ENCODE measurements around the gene SCRT2.

SCRT2 gene

GRCh38 chr20:711576-711975, 36.0 kb upstream of the SCRT2 start:
- H3K9me3 ChIP-seq (ENCODE audit: control insufficient read depth in 1 of 2, low read length in 2 of 2), result peaks cover 4% of the 10 kb centered on the region in 2 donors
- H3K4me3 ChIP-seq (ENCODE audit: low read depth in 1 of 2, low read length in 2 of 2), result no peak overlapping the region
- no peak overlapping the region for H3K9ac ChIP-seq (ENCODE audit: low read depth in 1 of 2, low read length in 2 of 2)
- H3K36me3 ChIP-seq (ENCODE audit: control insufficient read depth in 1 of 2, insufficient read depth in 2 of 2, low read length in 2 of 2), result no peaks in the 10 kb centered on the region
- H3K27me3 ChIP-seq (ENCODE audit: control insufficient read depth in 1 of 2, insufficient read depth in 2 of 2, low read length in 2 of 2), result peaks cover 31 to 33% of the 10 kb centered on the region in 2 donors
- H3K4me1 ChIP-seq (ENCODE audit: control insufficient read depth in 1 of 2, insufficient read depth in 2 of 2, low read length in 2 of 2), result no peaks in the 10 kb centered on the region
- no peak overlapping the region for H3K27ac ChIP-seq (ENCODE audit: low read depth, low read length)

DNA sequence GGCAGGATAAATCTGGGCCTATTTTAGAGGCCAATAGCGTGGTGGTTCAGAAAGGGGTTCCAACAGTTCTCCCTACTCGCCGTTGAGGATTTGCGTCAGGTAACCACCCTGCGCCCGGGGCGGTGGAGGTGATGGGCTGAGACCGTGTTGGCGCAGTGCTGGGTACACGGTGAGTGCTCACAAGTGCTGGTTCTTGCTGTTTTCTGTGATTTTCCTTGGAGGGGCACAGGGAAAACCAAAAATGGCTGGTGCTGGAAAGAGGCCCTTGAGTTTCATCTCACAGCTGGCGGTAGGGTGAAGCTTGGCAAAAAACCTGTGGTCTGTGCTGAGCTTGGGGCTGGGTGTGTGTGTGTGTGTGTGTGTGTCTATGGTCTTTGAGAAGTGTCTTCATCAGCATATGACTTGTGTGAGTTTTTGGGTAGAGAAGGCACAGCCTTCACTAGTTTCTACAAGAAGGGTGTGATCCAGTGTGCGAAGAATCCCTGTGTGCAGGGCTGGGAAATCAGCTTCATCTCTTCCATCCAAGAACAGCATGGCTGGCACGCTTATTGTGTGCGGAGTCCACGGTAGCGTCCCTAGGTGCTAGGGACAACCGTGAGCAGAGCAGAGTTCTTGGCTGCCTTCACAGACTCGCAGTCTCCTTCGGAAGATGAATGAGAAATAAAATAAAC, 35.3 kb upstream of the SCRT2 start:
- Histone ChIP-seq H3K4me1 (ENCODE audit: control insufficient read depth in 1 of 2, insufficient read depth in 2 of 2, low read length in 2 of 2) (no peaks in the 10 kb centered on the region), H3K36me3 (ENCODE audit: control insufficient read depth in 1 of 2, insufficient read depth in 2 of 2, low read length in 2 of 2) (no peaks in the 10 kb centered on the region), H3K27me3 (ENCODE audit: control insufficient read depth in 1 of 2, insufficient read depth in 2 of 2, low read length in 2 of 2) (peaks cover 30 to 32% of the 10 kb centered on the region in 2 donors), H3K9ac (ENCODE audit: low read depth in 1 of 2, low read length in 2 of 2) (no peak overlapping the region), H3K27ac (ENCODE audit: low read depth, low read length) (no peak overlapping the region), H3K4me3 (ENCODE audit: low read depth in 1 of 2, low read length in 2 of 2) (no peak overlapping the region), H3K9me3 (ENCODE audit: control insufficient read depth in 1 of 2, low read length in 2 of 2) (peaks cover 4% of the 10 kb centered on the region in 2 donors)

- no peaks in the 10 kb centered on the region for H3K36me3 ChIP-seq (ENCODE audit: control insufficient read depth in 1 of 2, insufficient read depth in 2 of 2, low read length in 2 of 2)
- H3K4me1 ChIP-seq (ENCODE audit: control insufficient read depth in 1 of 2, insufficient read depth in 2 of 2, low read length in 2 of 2), result no peaks in the 10 kb centered on the region
- peaks cover 4% of the 10 kb centered on the region in 2 donors for H3K9me3 ChIP-seq (ENCODE audit: control insufficient read depth in 1 of 2, low read length in 2 of 2)
- peaks cover 27 to 28% of the 10 kb centered on the region in 2 donors for H3K27me3 ChIP-seq (ENCODE audit: control insufficient read depth in 1 of 2, insufficient read depth in 2 of 2, low read length in 2 of 2)
- H3K9ac ChIP-seq (ENCODE audit: low read depth in 1 of 2, low read length in 2 of 2), result no peak overlapping the region
- H3K27ac ChIP-seq (ENCODE audit: low read depth, low read length), result no peak overlapping the region
- no peak overlapping the region for H3K4me3 ChIP-seq (ENCODE audit: low read depth in 1 of 2, low read length in 2 of 2)
Observed at GRCh38 chr20:709991-710779, 34.6 kb upstream of the SCRT2 start.

- no peak overlapping the region for H3K9ac ChIP-seq (ENCODE audit: low read depth in 1 of 2, low read length in 2 of 2)
- H3K27me3 ChIP-seq (ENCODE audit: control insufficient read depth in 1 of 2, insufficient read depth in 2 of 2, low read length in 2 of 2), result peaks cover 27 to 28% of the 10 kb centered on the region in 2 donors
- no peak overlapping the region for H3K27ac ChIP-seq (ENCODE audit: low read depth, low read length)
- H3K4me1 ChIP-seq (ENCODE audit: control insufficient read depth in 1 of 2, insufficient read depth in 2 of 2, low read length in 2 of 2), result no peaks in the 10 kb centered on the region
- no peaks in the 10 kb centered on the region for H3K36me3 ChIP-seq (ENCODE audit: control insufficient read depth in 1 of 2, insufficient read depth in 2 of 2, low read length in 2 of 2)
- H3K9me3 ChIP-seq (ENCODE audit: control insufficient read depth in 1 of 2, low read length in 2 of 2), result peaks cover 4% of the 10 kb centered on the region in 2 donors
- no peak overlapping the region for H3K4me3 ChIP-seq (ENCODE audit: low read depth in 1 of 2, low read length in 2 of 2)
Observed at GRCh38 chr20:709423-709822, 33.8 kb upstream of the SCRT2 start.

- Histone ChIP-seq H3K9me3 (ENCODE audit: control insufficient read depth in 1 of 2, low read length in 2 of 2) (peaks cover 4% of the 10 kb centered on the region in 2 donors), H3K4me3 (ENCODE audit: low read depth in 1 of 2, low read length in 2 of 2) (no peak overlapping the region), H3K9ac (ENCODE audit: low read depth in 1 of 2, low read length in 2 of 2) (no peak overlapping the region), H3K27me3 (ENCODE audit: control insufficient read depth in 1 of 2, insufficient read depth in 2 of 2, low read length in 2 of 2) (peaks cover 27 to 28% of the 10 kb centered on the region in 2 donors), H3K36me3 (ENCODE audit: control insufficient read depth in 1 of 2, insufficient read depth in 2 of 2, low read length in 2 of 2) (no peaks in the 10 kb centered on the region), H3K27ac (ENCODE audit: low read depth, low read length) (no peak overlapping the region), H3K4me1 (ENCODE audit: control insufficient read depth in 1 of 2, insufficient read depth in 2 of 2, low read length in 2 of 2) (no peaks in the 10 kb centered on the region)
Observed at GRCh38 chr20:708956-709355, 33.4 kb upstream of the SCRT2 start.

DNA sequence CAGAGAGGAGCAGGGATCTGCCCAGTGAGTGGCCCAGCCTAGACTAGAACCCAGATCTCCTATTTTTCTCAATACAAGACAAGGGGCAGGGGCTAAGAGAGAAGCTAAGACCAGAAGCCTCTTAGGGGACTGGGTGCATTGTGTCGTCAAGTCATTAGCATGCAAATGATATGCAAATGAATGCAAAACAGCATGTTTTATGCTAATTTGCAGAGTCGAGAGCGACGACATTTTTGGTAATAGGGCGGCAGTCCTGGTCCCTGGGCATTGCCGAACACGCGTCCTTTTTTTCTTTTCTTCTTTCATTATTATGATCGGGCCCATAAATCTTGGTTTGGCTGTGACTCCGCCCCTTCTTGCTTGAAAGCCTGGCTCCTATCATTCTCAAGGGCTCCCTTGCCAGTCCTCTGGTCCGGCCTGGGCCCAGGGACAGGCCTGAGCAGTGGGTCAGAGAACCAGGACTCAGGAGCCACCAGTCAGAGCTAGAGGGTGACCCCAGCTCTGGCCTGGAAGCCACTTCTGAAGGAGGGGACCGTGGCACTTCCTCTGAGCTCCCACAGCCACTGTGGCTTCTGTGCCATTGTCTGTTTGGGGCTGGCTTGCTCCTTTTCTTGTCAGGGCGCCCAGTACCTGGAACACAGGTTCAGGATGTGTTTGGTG, 32.0 kb upstream of the SCRT2 start:
- H3K4me3 ChIP-seq (ENCODE audit: low read depth in 1 of 2, low read length in 2 of 2), result no peak overlapping the region
- H3K27ac ChIP-seq (ENCODE audit: low read depth, low read length), result no peak overlapping the region
- H3K4me1 ChIP-seq (ENCODE audit: control insufficient read depth in 1 of 2, insufficient read depth in 2 of 2, low read length in 2 of 2), result no peaks in the 10 kb centered on the region
- peaks cover 4% of the 10 kb centered on the region in 2 donors for H3K9me3 ChIP-seq (ENCODE audit: control insufficient read depth in 1 of 2, low read length in 2 of 2)
- peaks cover 27 to 28% of the 10 kb centered on the region in 2 donors for H3K27me3 ChIP-seq (ENCODE audit: control insufficient read depth in 1 of 2, insufficient read depth in 2 of 2, low read length in 2 of 2)
- H3K9ac ChIP-seq (ENCODE audit: low read depth in 1 of 2, low read length in 2 of 2), result no peak overlapping the region
- no peaks in the 10 kb centered on the region for H3K36me3 ChIP-seq (ENCODE audit: control insufficient read depth in 1 of 2, insufficient read depth in 2 of 2, low read length in 2 of 2)

- Histone ChIP-seq H3K9me3 (ENCODE audit: control insufficient read depth in 1 of 2, low read length in 2 of 2) (peaks cover 4% of the 10 kb centered on the region in 2 donors), H3K4me1 (ENCODE audit: control insufficient read depth in 1 of 2, insufficient read depth in 2 of 2, low read length in 2 of 2) (no peaks in the 10 kb centered on the region), H3K27me3 (ENCODE audit: control insufficient read depth in 1 of 2, insufficient read depth in 2 of 2, low read length in 2 of 2) (peaks cover 21 to 24% of the 10 kb centered on the region in 2 donors), H3K27ac (ENCODE audit: low read depth, low read length) (no peak overlapping the region), H3K36me3 (ENCODE audit: control insufficient read depth in 1 of 2, insufficient read depth in 2 of 2, low read length in 2 of 2) (no peaks in the 10 kb centered on the region), H3K4me3 (ENCODE audit: low read depth in 1 of 2, low read length in 2 of 2) (no peak overlapping the region), H3K9ac (ENCODE audit: low read depth in 1 of 2, low read length in 2 of 2) (no peak overlapping the region)
Observed at GRCh38 chr20:706366-706885, 30.8 kb upstream of the SCRT2 start.

GRCh38 chr20:704726-705125, 29.1 kb upstream of the SCRT2 start:
- Histone ChIP-seq H3K27me3 (ENCODE audit: control insufficient read depth in 1 of 2, insufficient read depth in 2 of 2, low read length in 2 of 2) (peaks cover 14 to 15% of the 10 kb centered on the region in 2 donors), H3K9me3 (ENCODE audit: control insufficient read depth in 1 of 2, low read length in 2 of 2) (peaks cover 4% of the 10 kb centered on the region in 2 donors), H3K27ac (ENCODE audit: low read depth, low read length) (no peak overlapping the region), H3K4me3 (ENCODE audit: low read depth in 1 of 2, low read length in 2 of 2) (no peak overlapping the region), H3K9ac (ENCODE audit: low read depth in 1 of 2, low read length in 2 of 2) (no peak overlapping the region), H3K36me3 (ENCODE audit: control insufficient read depth in 1 of 2, insufficient read depth in 2 of 2, low read length in 2 of 2) (no peaks in the 10 kb centered on the region), H3K4me1 (ENCODE audit: control insufficient read depth in 1 of 2, insufficient read depth in 2 of 2, low read length in 2 of 2) (no peaks in the 10 kb centered on the region)

GRCh38 chr20:703426-703825, 27.8 kb upstream of the SCRT2 start:
- Histone ChIP-seq H3K36me3 (ENCODE audit: control insufficient read depth in 1 of 2, insufficient read depth in 2 of 2, low read length in 2 of 2) (no peaks in the 10 kb centered on the region), H3K27me3 (ENCODE audit: control insufficient read depth in 1 of 2, insufficient read depth in 2 of 2, low read length in 2 of 2) (peaks cover 1 to 4% of the 10 kb centered on the region in 2 donors), H3K9ac (ENCODE audit: low read depth in 1 of 2, low read length in 2 of 2) (no peak overlapping the region), H3K4me3 (ENCODE audit: low read depth in 1 of 2, low read length in 2 of 2) (no peak overlapping the region), H3K9me3 (ENCODE audit: control insufficient read depth in 1 of 2, low read length in 2 of 2) (no peaks in the 10 kb centered on the region), H3K27ac (ENCODE audit: low read depth, low read length) (no peak overlapping the region), H3K4me1 (ENCODE audit: control insufficient read depth in 1 of 2, insufficient read depth in 2 of 2, low read length in 2 of 2) (no peaks in the 10 kb centered on the region)

DNA sequence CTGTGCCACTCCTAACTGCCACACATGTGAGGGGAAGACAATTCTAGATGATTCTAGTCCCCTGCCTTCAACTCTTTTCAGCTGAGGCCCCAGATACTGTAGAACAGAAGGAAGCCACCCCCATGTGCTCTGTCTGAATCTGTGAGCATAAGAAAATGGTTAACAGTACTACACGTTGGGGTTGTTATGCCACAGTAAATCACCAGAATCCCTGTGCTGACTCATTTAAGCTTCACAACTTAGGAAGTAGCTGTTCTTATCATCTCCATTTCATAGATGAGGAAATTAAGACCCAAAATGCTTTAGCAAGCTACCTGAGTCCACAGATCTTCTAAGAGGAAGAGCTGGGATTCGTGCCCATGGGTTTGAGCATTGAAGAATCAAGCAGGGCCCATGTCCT, 27.4 kb upstream of the SCRT2 start:
- Histone ChIP-seq H3K9me3 (ENCODE audit: control insufficient read depth in 1 of 2, low read length in 2 of 2) (no peaks in the 10 kb centered on the region), H3K4me3 (ENCODE audit: low read depth in 1 of 2, low read length in 2 of 2) (no peak overlapping the region), H3K36me3 (ENCODE audit: control insufficient read depth in 1 of 2, insufficient read depth in 2 of 2, low read length in 2 of 2) (no peaks in the 10 kb centered on the region), H3K27me3 (ENCODE audit: control insufficient read depth in 1 of 2, insufficient read depth in 2 of 2, low read length in 2 of 2) (peaks cover 0 to 3% of the 10 kb centered on the region in 2 donors), H3K9ac (ENCODE audit: low read depth in 1 of 2, low read length in 2 of 2) (no peak overlapping the region), H3K27ac (ENCODE audit: low read depth, low read length) (no peak overlapping the region), H3K4me1 (ENCODE audit: control insufficient read depth in 1 of 2, insufficient read depth in 2 of 2, low read length in 2 of 2) (no peaks in the 10 kb centered on the region)
